HG03159 (cell line): ENCODE results near the gene TAPBP.
"Not testable (repeated sequence)": the region's sequence is repeated elsewhere in the genome, so short reads cannot be mapped to it uniquely, and the experiment has no call there.

Experiments used
- ATAC-seq: cut with Tn5 transposase; IDR thresholded peaks from one replicate; pipeline ENCODE4 v1.9.1; 2021; ENCODE audit warnings: mild to moderate bottlenecking, moderate library complexity; ENCODE audit not compliant: unreplicated experiment

Gene TAPBP

GRCh38 chr6:33277663-33278391 lies 36.1 kb downstream of the TAPBP start:
- no peak for ATAC-seq

GRCh38 chr6:33276864-33277662 lies 36.8 kb downstream of the TAPBP start, which contains the start of gene B3GALT4:
Gene B3GALT4 (plus strand): TSS chr6:33277123. CDS start chr6:33277420, 297 bp downstream.
- peak; percentile 51 for ATAC-seq

- no peak for ATAC-seq
Observed at GRCh38 chr6:33276581-33276863, 37.4 kb downstream of the TAPBP start.

- ATAC-seq, result not testable (repeated sequence)
Observed at GRCh38 chr6:33275795-33276580, 37.9 kb downstream of the TAPBP start.

GRCh38 chr6:33273924-33274902 lies 39.7 kb downstream of the TAPBP start:
- ATAC-seq, result no peak

GRCh38 chr6:33273129-33273923 lies 40.6 kb downstream of the TAPBP start:
- ATAC-seq, result no peak

GRCh38 chr6:33272275-33273128 lies 41.4 kb downstream of the TAPBP start:
- ATAC-seq, result no peak

GRCh38 chr6:33271468-33272274 lies 42.2 kb downstream of the TAPBP start, which contains the start of the genes RPS18 and VPS52:
Gene RPS18 (plus strand): TSS chr6:33272075. CDS start chr6:33272120, 45 bp downstream.
Gene VPS52 (minus strand): TSS chr6:33271876. CDS start chr6:33271675, 201 bp downstream.
- peak; percentile 75 for ATAC-seq

GRCh38 chr6:33271117-33271467 lies 42.8 kb downstream of the TAPBP start:
- ATAC-seq, result no peak

GRCh38 chr6:33264015-33264414 lies 49.9 kb downstream of the TAPBP start:
- no peak for ATAC-seq

- ATAC-seq, result not testable (repeated sequence)
Observed at GRCh38 chr6:33262490-33262889, 51.4 kb downstream of the TAPBP start.

- no peak for ATAC-seq
Observed at GRCh38 chr6:33259032-33259431, 54.8 kb downstream of the TAPBP start.

GRCh38 chr6:33254591-33254990 lies 59.3 kb downstream of the TAPBP start:
- ATAC-seq, result no peak

- ATAC-seq, result no peak
Observed at GRCh38 chr6:33252759-33253158, 61.1 kb downstream of the TAPBP start.

GRCh38 chr6:33251395-33252012 lies 62.4 kb downstream of the TAPBP start:
- ATAC-seq, result no peak

- no peak for ATAC-seq
Observed at GRCh38 chr6:33250731-33251130, 63.1 kb downstream of the TAPBP start.
